Mesendoderm (in vitro differentiated cells): ENCODE measurements around the gene VSTM2L.

ENCODE experiments used
- DNase-seq: peaks from one replicate; pipeline ENCODE4 v3.0.0; 2013
- H2AK5ac ChIP-seq: 2 replicates; pipeline ENCODE4 v1.6.1; 2013; ENCODE audit warnings: low read length, inconsistent platforms
- H2BK120ac ChIP-seq: 2 replicates; pipeline ENCODE4 v1.6.1; 2013; ENCODE audit warnings: low read depth, mild to moderate bottlenecking, low read length, moderate library complexity, mixed read lengths
- H2BK15ac ChIP-seq: replicated peaks from 2 replicates; pipeline ENCODE4 v1.6.1; 2013; ENCODE audit warnings: low read depth, mild to moderate bottlenecking, moderate library complexity
- H2BK5ac ChIP-seq: 2 replicates; pipeline ENCODE4 v1.6.1; 2013; ENCODE audit warnings: low read length, inconsistent platforms
- H3K18ac ChIP-seq: 2 replicates; pipeline ENCODE4 v1.6.1; 2013; ENCODE audit warnings: mild to moderate bottlenecking, low read length, mixed read lengths
- H3K23ac ChIP-seq: one replicate; pipeline ENCODE4 v1.6.1; 2013; ENCODE audit warnings: low read length
- H3K27ac ChIP-seq: 2 replicates; pipeline ENCODE4 v1.5.1; 2013; ENCODE audit warnings: low read depth, mild to moderate bottlenecking, inconsistent platforms, low read length, moderate library complexity
- H3K27me3 ChIP-seq: 2 replicates; pipeline ENCODE4 v1.6.1; 2013; ENCODE audit warnings: low read length, control low read depth, mild to moderate bottlenecking, inconsistent platforms; ENCODE audit not compliant: insufficient read depth, poor library complexity
- H3K36me3 ChIP-seq: 2 replicates; pipeline ENCODE4 v1.6.1; 2013; ENCODE audit warnings: low read length, inconsistent platforms; ENCODE audit not compliant: control insufficient read depth, insufficient read depth
- H3K4ac ChIP-seq: one replicate; pipeline ENCODE4 v1.6.1; 2013; ENCODE audit warnings: low read depth, mild to moderate bottlenecking, low read length, moderate library complexity
- H3K4me1 ChIP-seq: 2 replicates; pipeline ENCODE4 v1.6.1; 2013; ENCODE audit warnings: low read depth, low read length, inconsistent platforms; ENCODE audit not compliant: control insufficient read depth
- H3K4me2 ChIP-seq: 2 replicates; pipeline ENCODE4 v1.6.1; 2013; ENCODE audit warnings: low read length
- H3K4me3 ChIP-seq: 2 replicates; pipeline ENCODE4 v1.5.1; 2013; ENCODE audit warnings: mild to moderate bottlenecking, low read length
- H3K56ac ChIP-seq: one replicate; pipeline ENCODE4 v1.6.1; 2013; ENCODE audit warnings: low read length
- H3K79me1 ChIP-seq: 2 replicates; pipeline ENCODE4 v1.6.1; 2013; ENCODE audit warnings: low read length, inconsistent platforms
- H3K79me2 ChIP-seq: 2 replicates; pipeline ENCODE4 v1.6.1; 2013; ENCODE audit warnings: mild to moderate bottlenecking, low read length; ENCODE audit not compliant: control insufficient read depth, insufficient read depth
- H3K9ac ChIP-seq: 2 replicates; pipeline ENCODE4 v1.6.1; 2013; ENCODE audit warnings: low read length, inconsistent platforms
- H4K5ac ChIP-seq: one replicate; pipeline ENCODE4 v1.6.1; 2013; ENCODE audit warnings: low read length
- H4K8ac ChIP-seq: one replicate; pipeline ENCODE4 v1.6.1; 2013; ENCODE audit warnings: low read depth, mild to moderate bottlenecking, control low read depth, low read length, moderate library complexity
- WGBS: extraction: QIAGEN DNeasy Blood & Tissue Kit; methylation state at CpG from one replicate; pipeline ENCODE4 v1.1.7; 2013; ENCODE audit warnings: low lambda C conversion rate, missing lambda C conversion rate; ENCODE audit not compliant: insufficient coverage; ENCODE audit errors: extremely low coverage; 5-methylcytosine and 5-hydroxymethylcytosine counted together

VSTM2L gene

DNA sequence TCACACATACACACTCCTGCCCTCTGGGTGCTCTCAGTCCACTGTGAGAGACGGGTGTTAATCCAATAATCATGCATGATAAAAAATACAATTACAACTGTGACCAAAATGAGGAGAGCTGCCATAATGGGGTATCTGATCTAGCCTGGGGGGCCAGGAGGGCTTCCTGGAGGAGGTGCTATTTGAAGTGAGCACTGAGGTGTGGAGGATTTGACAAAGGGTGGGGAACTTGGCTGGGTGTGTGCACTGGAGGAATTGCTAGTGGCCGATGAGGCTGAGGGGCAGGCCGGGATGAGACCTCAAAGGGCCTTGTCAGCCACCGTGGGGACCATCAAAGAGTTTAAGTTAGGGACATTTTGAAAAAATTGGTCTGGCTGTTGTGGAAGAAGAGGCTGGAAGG, 34.8 kb downstream of the VSTM2L start:
- Histone ChIP-seq H3K27ac (no peak overlapping the region), H4K5ac (no peak overlapping the region), H3K79me2 (no peaks in the 10 kb centered on the region), H4K8ac (no peak overlapping the region), H3K56ac (no peak overlapping the region), H3K4ac (no peak overlapping the region), H2BK5ac (no peak overlapping the region), H2BK120ac (no peak overlapping the region), H3K4me3 (no peak overlapping the region), H3K36me3 (no peaks in the 10 kb centered on the region), H3K27me3 (no peaks in the 10 kb centered on the region), H3K79me1 (no peaks in the 10 kb centered on the region), H3K4me2 (no peak overlapping the region), H3K18ac (no peak overlapping the region), H3K4me1 (peaks cover 12% of the 10 kb centered on the region), H2AK5ac (no peak overlapping the region), H3K9ac (no peak overlapping the region), H2BK15ac (no peak overlapping the region), H3K23ac (no peak overlapping the region)
- WGBS, result no CpG with 5 or more reads among the region's 4 CpGs
- no peak for DNase-seq

DNA sequence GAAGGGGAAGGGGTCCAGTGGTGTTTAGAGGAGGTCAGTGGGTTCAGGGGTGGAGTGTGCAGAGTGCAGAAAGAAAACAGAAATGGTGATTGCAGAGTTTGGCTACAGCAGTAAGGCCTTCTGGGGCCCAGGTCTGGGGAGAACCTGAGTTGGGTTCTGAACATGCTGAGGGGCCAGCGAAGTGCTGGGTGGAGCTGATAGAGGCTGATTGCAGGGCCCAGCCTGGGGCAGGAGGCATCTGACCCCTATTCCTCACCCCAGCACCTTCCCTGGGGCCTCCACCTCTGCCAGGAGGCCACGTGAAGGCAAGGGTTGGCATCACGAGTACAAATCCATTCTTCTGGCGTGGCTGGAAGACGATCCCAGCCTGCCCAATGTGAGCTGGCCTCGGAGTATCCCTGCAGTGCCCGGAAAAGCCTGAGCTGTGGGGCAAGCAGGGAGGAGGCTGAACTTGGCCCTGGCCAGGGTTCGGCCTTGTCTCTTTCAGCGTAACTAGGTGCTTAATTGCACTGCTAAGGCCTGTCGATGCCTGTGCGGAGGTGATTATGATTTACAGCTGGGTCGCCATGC, 35.3 kb downstream of the VSTM2L start:
- no CpG with 5 or more reads among the region's 12 CpGs for WGBS

DNA sequence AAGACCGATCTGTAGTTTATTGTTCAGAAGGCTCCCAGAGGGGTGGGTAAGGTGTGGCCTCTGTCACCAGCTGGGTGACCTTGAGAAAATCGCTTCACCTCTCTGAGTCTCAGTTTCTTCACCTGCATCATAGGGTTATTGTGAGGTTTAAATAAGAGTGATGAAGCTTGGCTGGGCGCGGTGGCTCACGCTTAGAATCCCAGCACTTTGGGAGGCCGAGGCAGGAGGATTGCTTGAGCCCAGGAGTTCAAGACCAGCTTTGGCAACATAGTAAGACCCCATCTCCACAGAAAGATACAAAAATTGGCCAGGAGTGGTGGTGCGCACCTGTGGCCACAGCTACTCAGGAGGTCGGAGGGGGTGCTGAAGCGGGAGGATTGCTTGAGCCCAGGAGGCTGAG, 36.0 kb downstream of the VSTM2L start:
- no peak overlapping the region for H3K23ac ChIP-seq
- no peaks in the 10 kb centered on the region for H3K36me3 ChIP-seq
- no peaks in the 10 kb centered on the region for H3K79me1 ChIP-seq
- no peak overlapping the region for H2BK120ac ChIP-seq
- no peak overlapping the region for H3K9ac ChIP-seq
- no peak overlapping the region for H3K27ac ChIP-seq
- no peak for DNase-seq
- no peak overlapping the region for H3K18ac ChIP-seq
- no peaks in the 10 kb centered on the region for H3K79me2 ChIP-seq
- WGBS, result no CpG with 5 or more reads among the region's 9 CpGs
- H4K8ac ChIP-seq, result no peak overlapping the region
- no peak overlapping the region for H3K4me3 ChIP-seq
- no peak overlapping the region for H2BK15ac ChIP-seq
- no peak overlapping the region for H3K56ac ChIP-seq
- peaks cover under 1% of the 10 kb centered on the region for H3K4me1 ChIP-seq
- no peak overlapping the region for H2AK5ac ChIP-seq
- no peak overlapping the region for H3K4me2 ChIP-seq
- no peaks in the 10 kb centered on the region for H3K27me3 ChIP-seq
- H3K4ac ChIP-seq, result no peak overlapping the region
- H4K5ac ChIP-seq, result no peak overlapping the region
- no peak overlapping the region for H2BK5ac ChIP-seq

More for the DNA sequence above, 35.3 kb downstream of the VSTM2L start:
- no peak overlapping the region for H3K27ac ChIP-seq
- no peak overlapping the region for H3K4ac ChIP-seq
- H3K56ac ChIP-seq, result peak overlapping the region; percentile 22
- H3K4me2 ChIP-seq, result no peak overlapping the region
- no peak overlapping the region for H4K8ac ChIP-seq
- H2BK120ac ChIP-seq, result no peak overlapping the region
- no peaks in the 10 kb centered on the region for H3K79me1 ChIP-seq
- H3K79me2 ChIP-seq, result no peaks in the 10 kb centered on the region
- H3K36me3 ChIP-seq, result no peaks in the 10 kb centered on the region
- H3K27me3 ChIP-seq, result no peaks in the 10 kb centered on the region
- H4K5ac ChIP-seq, result no peak overlapping the region
- H2BK5ac ChIP-seq, result no peak overlapping the region
- H3K18ac ChIP-seq, result no peak overlapping the region
- peaks cover 6% of the 10 kb centered on the region for H3K4me1 ChIP-seq
- H3K4me3 ChIP-seq, result no peak overlapping the region
- no peak overlapping the region for H3K23ac ChIP-seq
- H3K9ac ChIP-seq, result no peak overlapping the region
- H2AK5ac ChIP-seq, result no peak overlapping the region
- no peak for DNase-seq
- H2BK15ac ChIP-seq, result no peak overlapping the region

DNA sequence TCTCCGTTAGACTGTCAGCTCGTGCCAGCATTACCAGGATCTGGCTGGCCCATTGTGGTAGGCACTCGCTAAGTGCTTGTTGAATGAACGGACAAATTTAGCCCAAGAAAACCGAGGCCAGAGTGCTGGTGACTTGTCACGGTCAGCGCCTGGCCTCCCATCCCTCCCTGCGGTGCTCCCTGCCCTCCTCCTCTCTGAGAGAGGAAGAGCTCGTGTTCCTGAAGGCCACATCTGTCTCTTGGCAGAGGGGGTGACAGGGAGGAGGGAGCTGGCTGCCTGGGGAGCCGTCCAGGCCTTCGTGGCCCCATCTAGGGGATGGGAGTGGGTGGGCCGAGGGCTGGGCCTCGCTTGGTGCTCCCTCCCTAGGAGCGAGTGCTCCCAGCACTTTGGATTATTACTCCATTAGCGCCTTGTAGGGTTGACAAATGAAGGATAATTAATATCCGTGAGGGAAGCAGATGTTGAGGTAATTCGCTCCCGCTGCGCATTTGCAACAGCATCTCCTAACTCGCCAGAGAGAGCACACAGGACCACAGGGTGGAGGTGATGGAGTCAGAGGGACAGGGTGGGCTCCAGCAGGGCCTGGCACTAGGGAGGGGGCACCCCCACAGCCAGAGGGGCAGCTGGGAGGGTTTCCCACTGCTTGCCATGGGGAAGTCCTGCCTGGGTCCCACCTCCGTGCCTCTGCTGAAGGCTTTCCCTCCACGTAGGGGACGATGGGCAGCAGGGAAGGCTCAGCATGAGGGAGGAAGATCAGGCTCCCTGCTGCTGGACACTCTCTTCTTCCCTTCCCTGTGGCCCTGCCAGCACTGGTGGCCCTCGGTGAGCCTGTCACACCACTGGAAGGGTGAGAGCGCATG, 37.0 kb downstream of the VSTM2L start:
- no peak overlapping the region for H4K5ac ChIP-seq
- H3K27me3 ChIP-seq, result no peaks in the 10 kb centered on the region
- no peak overlapping the region for H3K23ac ChIP-seq
- H2BK120ac ChIP-seq, result no peak overlapping the region
- no peak overlapping the region for H3K4ac ChIP-seq
- H3K18ac ChIP-seq, result no peak overlapping the region
- no peaks in the 10 kb centered on the region for H3K79me1 ChIP-seq
- no peak overlapping the region for H4K8ac ChIP-seq
- no peaks in the 10 kb centered on the region for H3K4me1 ChIP-seq
- no peak overlapping the region for H3K56ac ChIP-seq
- WGBS, result no CpG with 5 or more reads among the region's 25 CpGs
- H2BK15ac ChIP-seq, result no peak overlapping the region
- H3K79me2 ChIP-seq, result no peaks in the 10 kb centered on the region
- H2BK5ac ChIP-seq, result no peak overlapping the region
- DNase-seq, result no peak
- H3K36me3 ChIP-seq, result no peaks in the 10 kb centered on the region
- no peak overlapping the region for H2AK5ac ChIP-seq
- no peak overlapping the region for H3K9ac ChIP-seq
- H3K4me2 ChIP-seq, result no peak overlapping the region
- no peak overlapping the region for H3K27ac ChIP-seq
- H3K4me3 ChIP-seq, result no peak overlapping the region

- no peak overlapping the region for H3K4ac ChIP-seq
- no peak overlapping the region for H3K56ac ChIP-seq
- no peaks in the 10 kb centered on the region for H3K79me2 ChIP-seq
- no peak for DNase-seq
- H3K79me1 ChIP-seq, result no peaks in the 10 kb centered on the region
- H3K4me3 ChIP-seq, result no peak overlapping the region
- no peak overlapping the region for H3K9ac ChIP-seq
- no peak overlapping the region for H2AK5ac ChIP-seq
- H4K5ac ChIP-seq, result no peak overlapping the region
- H3K27me3 ChIP-seq, result no peaks in the 10 kb centered on the region
- H3K36me3 ChIP-seq, result no peaks in the 10 kb centered on the region
- H3K18ac ChIP-seq, result no peak overlapping the region
- H2BK120ac ChIP-seq, result no peak overlapping the region
- H4K8ac ChIP-seq, result no peak overlapping the region
- H3K4me1 ChIP-seq, result no peaks in the 10 kb centered on the region
- H3K23ac ChIP-seq, result no peak overlapping the region
- no peak overlapping the region for H3K4me2 ChIP-seq
- no CpG with 5 or more reads among the region's 6 CpGs for WGBS
- no peak overlapping the region for H2BK15ac ChIP-seq
- no peak overlapping the region for H2BK5ac ChIP-seq
- H3K27ac ChIP-seq, result no peak overlapping the region
Measured at GRCh38 chr20:37940858-37941257, 37.9 kb downstream of the VSTM2L start.
